ENCODE data around the gene INPP5F. TPM values are rescaled to one million over a fixed set of nuclear protein-coding genes. Genes with fewer than 3 reads are reported as not detected.
A peak's percentile ranks its signal among the peaks of the same experiment; 100 is the strongest.
"Not testable (repeated sequence)": the region's sequence is repeated elsewhere in the genome, so short reads cannot be mapped to it uniquely, and the experiment has no call there.

The INPP5F gene
- total RNA-seq, 1 donor from 2014 or later = 12.9 TPM

- DNase-seq = no peak
Measured at GRCh38 chr10:119705434-119705831, 20.4 kb upstream of the INPP5F start.

- no peak for DNase-seq
Measured at GRCh38 chr10:119706521-119707278, 19.1 kb upstream of the INPP5F start.

- DNase-seq = not testable (repeated sequence)
Measured at GRCh38 chr10:119707331-119707730, 18.5 kb upstream of the INPP5F start.

- not testable (repeated sequence) for DNase-seq
Measured at GRCh38 chr10:119710935-119711334, 14.9 kb upstream of the INPP5F start.

GRCh38 chr10:119713744-119714483 lies 11.9 kb upstream of the INPP5F start:
- no peak for DNase-seq

GRCh38 chr10:119714484-119714816 lies 11.4 kb upstream of the INPP5F start:
- DNase-seq = no peak

- DNase-seq = no peak
Measured at GRCh38 chr10:119715628-119716505, 10.0 kb upstream of the INPP5F start.

- DNase-seq = no peak
Measured at GRCh38 chr10:119723161-119723560, 2.7 kb upstream of the INPP5F start.

GRCh38 chr10:119723624-119724023 lies 2.2 kb upstream of the INPP5F start:
- DNase-seq = no peak

- DNase-seq = peak; percentile 35
Measured at GRCh38 chr10:119724593-119725516, 995 bp upstream of the INPP5F start.

GRCh38 chr10:119725517-119725827 lies 378 bp upstream of the INPP5F start:
- DNase-seq = no peak

GRCh38 chr10:119726676-119727261 lies 919 bp downstream of the INPP5F start:
- DNase-seq = no peak

- no peak for DNase-seq
Measured at GRCh38 chr10:119728172-119728800, 2.4 kb downstream of the INPP5F start.

GRCh38 chr10:119734396-119735332 lies 8.8 kb downstream of the INPP5F start:
- peak; percentile 42 for DNase-seq

- no peak for DNase-seq
Measured at GRCh38 chr10:119735451-119735850, 9.6 kb downstream of the INPP5F start.

- no peak for DNase-seq
Measured at GRCh38 chr10:119736220-119736619, 10.4 kb downstream of the INPP5F start.

- no peak for DNase-seq
Measured at GRCh38 chr10:119737039-119737663, 11.3 kb downstream of the INPP5F start.

GRCh38 chr10:119737823-119738222 lies 12.0 kb downstream of the INPP5F start:
- peak; percentile 93 for DNase-seq

GRCh38 chr10:119738962-119739361 lies 13.1 kb downstream of the INPP5F start:
- no peak for DNase-seq

- no peak for DNase-seq
Measured at GRCh38 chr10:119740096-119740495, 14.2 kb downstream of the INPP5F start.
